GM20000 (cell line): ENCODE results near the gene NR1H2.

ENCODE experiments used
- DNase-seq: peaks from one replicate; pipeline ENCODE4 v3.0.0; 2012; ENCODE audit warnings: low spot score
- CTCF ChIP-seq: IDR thresholded peaks from 2 replicates; pipeline ENCODE4 v1.5.1; 2012; ENCODE audit warnings: mild to moderate bottlenecking, control low read depth; ENCODE audit errors: extremely low read depth, missing control alignments

Gene NR1H2

GRCh38 chr19:50393589-50393988 is 17.3 kb downstream of the NR1H2 start:
- no peak for TF ChIP-seq CTCF
- no peak for DNase-seq

GRCh38 chr19:50394017-50394416 is 17.8 kb downstream of the NR1H2 start:
- no peak for DNase-seq
- TF ChIP-seq CTCF = no peak

- no peak for TF ChIP-seq CTCF
- no peak for DNase-seq
Observed at GRCh38 chr19:50398675-50399367, 22.6 kb downstream of the NR1H2 start.

- no peak for TF ChIP-seq CTCF
- no peak for DNase-seq
Observed at GRCh38 chr19:50399368-50399745, 23.1 kb downstream of the NR1H2 start.

GRCh38 chr19:50401605-50402450 is 25.6 kb downstream of the NR1H2 start:
- no peak for TF ChIP-seq CTCF
- no peak for DNase-seq

GRCh38 chr19:50402544-50403301 is 26.5 kb downstream of the NR1H2 start:
- no peak for TF ChIP-seq CTCF
- DNase-seq = no peak

GRCh38 chr19:50406156-50406820 is 30.0 kb downstream of the NR1H2 start:
- no peak for DNase-seq
- TF ChIP-seq CTCF = no peak
